GM19025 (cell line): Measurements from ENCODE around the gene SLC22A14.
"Not testable (repeated sequence)": the region's sequence is repeated elsewhere in the genome, so short reads cannot be mapped to it uniquely, and the experiment has no call there.

Source experiments
- ATAC-seq: cut with Tn5 transposase; IDR thresholded peaks from one replicate; pipeline ENCODE4 v1.9.1; 2021; ENCODE audit warnings: mild to moderate bottlenecking, low read depth, moderate library complexity; ENCODE audit not compliant: unreplicated experiment

Gene SLC22A14

DNA sequence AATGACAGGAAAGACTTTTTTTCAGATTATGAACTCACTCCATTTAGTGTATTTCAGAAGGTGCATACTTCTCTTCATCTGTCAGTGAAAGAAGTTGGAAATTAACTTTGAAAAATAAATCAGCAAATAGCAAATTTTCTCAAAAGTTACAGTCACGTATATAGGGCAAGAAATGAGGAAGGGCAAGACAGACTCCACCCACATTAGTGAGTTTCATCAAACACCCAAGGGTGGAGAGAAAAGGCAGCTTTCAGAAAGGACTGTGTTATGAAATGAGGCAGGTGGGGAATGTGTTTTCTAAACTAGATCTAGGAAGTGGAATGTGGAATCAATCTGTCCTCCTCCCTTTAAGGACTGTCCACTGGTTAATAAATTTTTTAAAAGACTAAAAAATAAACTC lies 13.6 kb upstream of the SLC22A14 start:
- ATAC-seq = no peak

GRCh38 chr3:38270606-38271005 lies 11.5 kb upstream of the SLC22A14 start:
- no peak for ATAC-seq

- ATAC-seq = no peak
These were observed 10.5 kb upstream of the SLC22A14 start for GRCh38 chr3:38271553-38271952.

DNA sequence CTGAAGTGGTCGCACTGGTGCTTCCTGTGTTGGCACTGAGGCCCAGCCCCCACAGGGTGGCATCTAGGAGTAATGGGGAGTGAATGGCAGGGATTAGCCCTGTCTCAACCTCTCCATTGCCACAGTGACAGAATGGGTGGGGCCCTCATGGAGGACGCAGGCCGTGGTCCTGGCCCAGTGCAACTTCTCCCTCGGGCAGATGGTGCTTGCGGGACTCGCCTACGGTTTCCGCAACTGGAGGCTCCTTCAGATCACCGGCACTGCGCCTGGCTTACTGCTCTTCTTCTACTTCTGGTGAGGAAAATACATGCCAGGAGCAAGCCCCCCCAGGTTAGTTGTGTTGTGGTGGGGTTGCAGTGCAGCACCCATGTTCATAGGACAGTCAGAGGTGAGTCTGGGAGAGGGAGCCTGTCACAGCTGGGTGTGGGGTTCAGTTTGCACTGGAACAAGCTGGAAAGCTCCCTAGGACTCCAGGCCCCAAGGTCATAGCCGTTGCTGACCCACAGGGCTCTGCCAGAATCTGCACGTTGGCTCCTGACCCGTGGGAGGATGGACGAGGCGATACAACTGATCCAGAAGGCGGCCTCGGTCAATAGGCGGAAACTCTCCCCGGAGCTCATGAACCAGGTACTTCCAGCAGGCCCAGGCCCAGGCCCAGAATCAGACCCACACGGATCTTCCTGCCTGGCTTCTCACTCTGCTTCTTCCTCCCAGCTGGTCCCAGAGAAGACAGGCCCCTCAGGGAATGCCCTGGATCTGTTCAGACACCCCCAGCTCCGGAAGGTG lies 7.0 kb upstream of the SLC22A14 start:
- ATAC-seq = no peak

GRCh38 chr3:38275658-38276057 lies 6.4 kb upstream of the SLC22A14 start:
- ATAC-seq = no peak

- no peak for ATAC-seq
These were observed 5.8 kb upstream of the SLC22A14 start for GRCh38 chr3:38276081-38276916.

DNA sequence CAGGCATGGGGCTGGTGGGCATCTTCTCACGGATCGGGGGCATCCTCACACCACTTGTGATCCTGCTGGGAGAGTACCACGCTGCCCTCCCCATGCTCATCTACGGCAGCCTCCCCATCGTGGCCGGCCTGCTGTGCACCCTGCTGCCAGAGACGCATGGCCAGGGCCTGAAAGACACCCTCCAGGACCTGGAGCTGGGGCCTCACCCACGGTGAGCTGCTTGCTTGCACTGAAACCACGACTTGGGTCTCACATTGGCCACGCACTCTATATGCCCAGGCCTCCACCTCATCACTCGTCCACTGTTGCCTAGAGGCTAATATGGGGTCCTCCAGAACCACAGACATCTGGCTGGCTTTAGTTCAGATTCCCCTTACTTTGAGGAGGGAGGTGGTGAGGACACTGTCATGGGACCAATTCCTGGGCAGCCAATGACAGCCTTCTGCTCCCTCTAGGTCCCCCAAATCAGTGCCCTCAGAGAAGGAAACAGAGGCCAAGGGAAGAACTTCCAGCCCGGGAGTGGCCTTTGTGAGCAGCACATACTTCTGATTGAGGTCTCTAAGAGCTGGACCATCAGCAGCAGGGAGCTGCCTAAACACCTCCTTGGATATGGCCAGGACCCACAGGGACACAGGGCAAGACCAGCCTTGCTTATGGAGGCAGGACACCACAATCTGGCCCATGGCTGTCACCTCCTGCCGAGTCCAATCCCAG lies 5.0 kb upstream of the SLC22A14 start:
- no peak for ATAC-seq

GRCh38 chr3:38278841-38279240 lies 3.3 kb upstream of the SLC22A14 start:
- no peak for ATAC-seq

DNA sequence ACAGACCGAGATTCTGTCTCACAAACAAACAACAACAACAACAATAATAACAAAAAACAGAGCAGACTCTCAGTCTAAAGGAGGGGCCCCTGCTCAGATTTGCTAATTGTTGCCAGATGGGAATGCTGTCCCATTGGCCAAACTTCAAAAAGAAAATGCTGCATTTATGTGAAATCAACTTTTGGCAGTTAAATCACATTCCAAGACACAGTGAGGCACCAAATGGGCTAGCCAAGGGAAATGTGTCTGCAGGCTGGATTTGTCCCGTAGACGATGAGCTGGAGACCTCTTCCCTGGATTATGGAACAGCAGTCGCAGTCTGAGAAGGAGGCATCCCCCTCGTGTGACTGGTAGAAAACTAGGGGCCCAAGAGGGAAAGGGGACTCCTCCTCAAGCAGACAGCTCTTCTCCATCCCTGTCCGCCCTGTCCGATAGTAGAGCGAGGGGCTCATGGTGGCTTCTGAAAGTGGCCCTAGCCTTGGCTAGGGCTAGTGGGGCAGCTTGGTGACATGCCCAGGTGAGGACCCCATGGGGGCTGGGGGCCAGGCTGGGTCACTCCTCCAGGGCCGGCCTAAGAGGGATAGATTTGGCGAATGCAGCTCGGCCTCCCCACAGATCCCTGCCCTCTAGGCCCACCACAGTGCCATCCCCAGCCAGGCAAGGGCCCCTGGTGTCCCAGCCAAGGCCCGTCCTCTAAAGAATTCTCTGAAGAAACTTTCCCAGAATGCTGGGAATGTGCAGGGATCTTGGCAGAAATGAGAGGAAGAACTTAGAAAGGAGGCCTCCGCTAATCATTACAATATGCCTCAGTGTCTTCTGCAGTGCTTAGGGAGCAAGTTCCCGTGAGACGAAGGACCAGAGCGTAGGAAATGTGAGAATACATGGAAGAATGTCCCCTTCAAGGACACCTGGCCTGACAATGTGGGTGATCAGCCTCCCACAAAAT lies 2.0 kb downstream of the SLC22A14 start:
- no peak for ATAC-seq

- ATAC-seq = no peak
These were observed 2.7 kb downstream of the SLC22A14 start for GRCh38 chr3:38284756-38285150.

DNA sequence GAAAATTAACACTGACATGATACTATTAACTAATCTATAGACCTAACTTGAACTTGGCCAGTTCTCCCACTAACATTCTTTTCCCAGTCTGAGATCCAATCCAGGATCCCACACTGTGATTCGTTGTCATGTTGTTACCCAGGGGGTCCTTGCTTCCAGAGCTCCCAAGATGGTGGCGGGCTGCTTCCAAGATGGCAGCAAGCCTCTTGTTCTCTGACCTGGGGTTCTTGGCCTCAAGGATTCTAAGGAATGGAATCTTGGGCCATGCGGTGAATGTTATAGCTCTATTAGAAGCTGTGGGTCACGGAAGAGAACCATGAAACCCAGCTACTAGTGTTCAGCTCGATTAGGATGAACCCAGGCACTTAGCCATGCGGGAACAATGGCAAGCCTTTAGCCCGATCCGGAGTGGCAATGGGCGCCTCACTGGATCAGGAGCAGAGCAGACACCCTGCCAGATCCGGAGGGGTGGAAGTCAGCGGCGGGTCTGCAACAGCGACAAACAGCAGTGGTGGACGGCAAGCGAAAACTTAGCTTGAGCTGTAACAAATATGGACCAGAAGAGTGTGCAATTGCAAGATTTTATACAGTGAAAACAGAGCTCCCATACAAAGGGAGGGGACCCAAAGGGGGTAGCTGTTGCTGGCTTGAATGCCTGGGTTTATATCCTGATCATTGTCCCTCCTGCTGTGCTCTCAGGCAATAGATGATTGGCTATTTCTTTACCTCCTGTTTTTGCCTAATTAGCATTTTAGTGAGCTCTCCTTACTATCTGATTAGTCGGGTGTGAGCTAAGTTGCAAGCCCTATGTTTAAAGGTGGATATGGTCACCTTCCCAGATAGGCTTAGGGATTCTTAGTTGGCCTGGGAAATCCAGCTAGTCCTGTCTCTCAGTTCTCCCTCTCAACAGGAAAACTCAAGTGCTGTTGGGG lies 7.5 kb downstream of the SLC22A14 start:
- not testable (repeated sequence) for ATAC-seq

DNA sequence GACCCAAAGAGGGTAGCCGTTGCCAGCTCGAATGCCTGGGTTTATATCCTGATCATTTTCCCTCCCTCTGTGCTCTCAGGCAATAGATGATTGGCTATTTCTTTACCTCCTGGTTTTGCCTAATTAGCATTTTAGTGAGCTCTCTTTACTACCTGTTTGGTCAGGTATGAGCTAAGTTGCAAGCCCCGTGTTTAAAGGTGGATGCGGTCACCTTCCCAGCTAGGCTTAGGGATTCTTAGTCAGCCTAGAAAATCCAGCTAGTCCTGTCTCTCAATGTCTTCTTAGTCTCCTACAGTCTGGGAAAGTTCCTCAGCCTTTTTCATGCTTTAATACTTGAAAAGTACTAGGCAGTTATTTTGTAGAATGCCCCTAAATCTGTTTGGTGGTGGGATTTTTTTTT lies 15.0 kb downstream of the SLC22A14 start:
- not testable (repeated sequence) for ATAC-seq

GRCh38 chr3:38297537-38297936 lies 15.4 kb downstream of the SLC22A14 start:
- no peak for ATAC-seq

- ATAC-seq = no peak
These were observed 16.0 kb downstream of the SLC22A14 start for GRCh38 chr3:38297947-38298711.

DNA sequence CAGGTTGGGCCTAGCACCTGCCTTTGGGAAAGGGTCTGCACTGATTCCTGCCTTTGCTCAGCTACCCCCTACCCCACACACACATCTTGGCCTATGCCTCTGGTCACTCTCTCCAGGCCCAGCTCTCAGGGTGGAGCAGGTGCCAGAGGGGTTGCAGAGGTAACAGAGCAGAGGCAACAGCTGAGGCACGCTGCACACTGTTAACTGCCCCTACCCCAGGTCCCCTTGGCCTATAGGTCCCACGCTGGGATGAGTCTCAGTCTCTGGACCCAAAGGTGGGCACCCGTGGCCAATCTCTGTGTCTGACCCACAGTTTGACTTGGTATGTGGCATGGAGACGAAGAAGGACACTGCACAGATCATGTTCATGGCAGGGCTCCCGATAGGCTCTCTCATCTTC lies 24.8 kb downstream of the SLC22A14 start:
- ATAC-seq = no peak

GRCh38 chr3:38307599-38307998 lies 25.5 kb downstream of the SLC22A14 start:
- no peak for ATAC-seq

GRCh38 chr3:38308456-38308855 lies 26.4 kb downstream of the SLC22A14 start:
- ATAC-seq = no peak

GRCh38 chr3:38311476-38311875 lies 29.4 kb downstream of the SLC22A14 start:
- no peak for ATAC-seq
